HG03378 (cell line): ENCODE results near the gene SYT11.

Experiments used
- ATAC-seq: cut with Tn5 transposase; IDR thresholded peaks from one replicate; pipeline ENCODE4 v1.9.1; 2021; ENCODE audit warnings: mild to moderate bottlenecking, moderate library complexity; ENCODE audit not compliant: unreplicated experiment

Gene SYT11

GRCh38 chr1:155859881-155860871 lies 809 bp downstream of the SYT11 start:
- no peak for ATAC-seq

- ATAC-seq: no peak
These were observed 1.7 kb downstream of the SYT11 start for GRCh38 chr1:155860970-155861510.

- no peak for ATAC-seq
These were observed 2.5 kb downstream of the SYT11 start for GRCh38 chr1:155861896-155862295.

GRCh38 chr1:155864393-155864792 lies 5.0 kb downstream of the SYT11 start:
- ATAC-seq: no peak

GRCh38 chr1:155867766-155868165 lies 8.4 kb downstream of the SYT11 start:
- ATAC-seq: no peak

- no peak for ATAC-seq
These were observed 12.0 kb downstream of the SYT11 start for GRCh38 chr1:155871390-155871789.

GRCh38 chr1:155872527-155872926 lies 13.2 kb downstream of the SYT11 start:
- no peak for ATAC-seq

GRCh38 chr1:155873860-155874259 lies 14.5 kb downstream of the SYT11 start:
- no peak for ATAC-seq

GRCh38 chr1:155877945-155878344 lies 18.6 kb downstream of the SYT11 start:
- no peak for ATAC-seq

GRCh38 chr1:155880251-155880650 lies 20.9 kb downstream of the SYT11 start:
- ATAC-seq: no peak

GRCh38 chr1:155880950-155881349 lies 21.6 kb downstream of the SYT11 start:
- ATAC-seq: no peak

- ATAC-seq: no peak
These were observed 22.9 kb downstream of the SYT11 start for GRCh38 chr1:155882235-155882634.

GRCh38 chr1:155882766-155883165 lies 23.4 kb downstream of the SYT11 start:
- no peak for ATAC-seq

- ATAC-seq: no peak
These were observed 24.9 kb downstream of the SYT11 start for GRCh38 chr1:155884031-155884960.

- ATAC-seq: no peak
These were observed 25.6 kb downstream of the SYT11 start for GRCh38 chr1:155884982-155885381.

- no peak for ATAC-seq
These were observed 29.1 kb downstream of the SYT11 start for GRCh38 chr1:155888481-155888880.

- ATAC-seq: no peak
These were observed 30.2 kb downstream of the SYT11 start for GRCh38 chr1:155889566-155889965.

- no peak for ATAC-seq
These were observed 30.9 kb downstream of the SYT11 start for GRCh38 chr1:155890251-155890650.

GRCh38 chr1:155892796-155893195 lies 33.4 kb downstream of the SYT11 start:
- no peak for ATAC-seq

GRCh38 chr1:155893389-155894142 lies 34.2 kb downstream of the SYT11 start:
- ATAC-seq: no peak
